CD14-positive monocyte (primary cell): ENCODE data around the gene AGXT2. TPM values are rescaled to one million over a fixed set of nuclear protein-coding genes. Genes with fewer than 3 reads are reported as not detected.
"Not testable (repeated sequence)": the region's sequence is repeated elsewhere in the genome, so short reads cannot be mapped to it uniquely, and the experiment has no call there.

ENCODE experiments used
- DNase-seq, 3 donors: peaks; one replicate each; pipeline ENCODE4 v3.0.0-alpha.2; 2011 to 2022
- H2AFZ ChIP-seq: 2 replicates; pipeline ENCODE4 v1.6.0; 2012; ENCODE audit warnings: mild to moderate bottlenecking, low read depth, low read length, inconsistent platforms; ENCODE audit not compliant: insufficient read depth, poor library complexity, severe bottlenecking
- H3K27ac ChIP-seq, 2 donors: 1 replicate in 1 of 2; 2 replicates in 1 of 2; pipeline ENCODE4 v1.5.1; 2012 to 2013; ENCODE audit warnings: low read length in 2 of 2, control low read depth in 1 of 2, inconsistent platforms in 1 of 2, low read depth in 1 of 2, mild to moderate bottlenecking in 1 of 2
- H3K27me3 ChIP-seq, 2 donors: one replicate each; pipeline versions ENCODE4 v1.6.0 to v1.6.1; 2011 to 2013; ENCODE audit warnings: low read length in 2 of 2; ENCODE audit not compliant: control insufficient read depth in 2 of 2, insufficient read depth in 2 of 2
- H3K36me3 ChIP-seq, 2 donors: replicated peaks in 1 of 2; 1 replicate in 1 of 2; 2 replicates in 1 of 2; pipeline versions ENCODE4 v1.5.1 to v1.6.1; 2012 to 2013; ENCODE audit warnings: low read length in 2 of 2, control low read depth in 1 of 2, inconsistent platforms in 1 of 2, mild to moderate bottlenecking in 1 of 2; ENCODE audit not compliant: insufficient read depth in 2 of 2, control insufficient read depth in 1 of 2
- H3K4me1 ChIP-seq, 2 donors: 1 replicate in 1 of 2; 2 replicates in 1 of 2; pipeline versions ENCODE4 v1.5.1 to v1.6.1; 2012 to 2013; ENCODE audit warnings: low read length in 2 of 2, control low read depth in 1 of 2, inconsistent platforms in 1 of 2, mild to moderate bottlenecking in 1 of 2, moderate library complexity in 1 of 2; ENCODE audit not compliant: insufficient read depth in 2 of 2, control insufficient read depth in 1 of 2
- H3K4me2 ChIP-seq: replicated peaks from 2 replicates; pipeline ENCODE3; 2012; ENCODE audit warnings: low read length, moderate library complexity, mild to moderate bottlenecking; ENCODE audit not compliant: poor library complexity, severe bottlenecking; ENCODE audit errors: extremely low read depth
- H3K4me3 ChIP-seq, 3 experiments: fragments of 200-600 bp in 1 of 3; sonication (generic) in 1 of 3; replicated peaks in 1 of 3; 1 replicate in 2 of 3; 2 replicates in 1 of 3; pipeline ENCODE4 v1.5.1; 2011 to 2013; ENCODE audit warnings: low read length in 3 of 3, mild to moderate bottlenecking in 3 of 3, control low read depth in 2 of 3, low read depth in 2 of 3, inconsistent platforms in 1 of 3, moderate library complexity in 1 of 3
- H3K79me2 ChIP-seq: 2 replicates; pipeline ENCODE4 v1.6.0; 2012; ENCODE audit warnings: mild to moderate bottlenecking, control low read depth, inconsistent platforms, low read length, moderate library complexity; ENCODE audit not compliant: insufficient read depth
- H3K9ac ChIP-seq: 2 replicates; pipeline ENCODE4 v1.6.0; 2017; ENCODE audit warnings: low read length, mild to moderate bottlenecking; ENCODE audit not compliant: insufficient read depth, poor library complexity, severe bottlenecking
- H3K9me3 ChIP-seq, 2 donors: replicated peaks in 1 of 2; 1 replicate in 1 of 2; 2 replicates in 1 of 2; pipeline versions ENCODE4 v1.5.1 to v1.6.1; 2012 to 2013; ENCODE audit warnings: low read length in 2 of 2, control low read depth in 1 of 2; ENCODE audit not compliant: control insufficient read depth in 1 of 2, insufficient read depth in 1 of 2
- H4K20me1 ChIP-seq: 2 replicates; pipeline ENCODE4 v1.6.0; 2012; ENCODE audit warnings: mild to moderate bottlenecking, low read length, control low read depth, moderate library complexity; ENCODE audit not compliant: insufficient read depth
- H3K27ac Mint-ChIP-seq, 7 donors: one replicate each; pipeline ENCODE4 v1.8.0; 2020; ENCODE audit warnings: mild to moderate bottlenecking in 7 of 7, mixed read lengths in 7 of 7, moderate library complexity in 6 of 7, inconsistent platforms in 2 of 7
- H3K27me3 Mint-ChIP-seq, 3 donors: one replicate each; pipeline ENCODE4 v1.8.0; 2021 to 2022; ENCODE audit warnings: low read depth in 3 of 3, mild to moderate bottlenecking in 3 of 3, mixed read lengths in 3 of 3, moderate library complexity in 3 of 3, inconsistent platforms in 1 of 3
- H3K36me3 Mint-ChIP-seq, 2 donors: one replicate each; pipeline ENCODE4 v1.8.0; 2020; ENCODE audit warnings: mixed read lengths in 2 of 2, inconsistent platforms in 1 of 2, mild to moderate bottlenecking in 1 of 2
- H3K4me1 Mint-ChIP-seq: one replicate; pipeline ENCODE4 v1.8.0; 2020; ENCODE audit warnings: mild to moderate bottlenecking, mixed read lengths
- H3K4me3 Mint-ChIP-seq, 2 donors: one replicate each; pipeline ENCODE4 v1.8.0; 2020; ENCODE audit warnings: mild to moderate bottlenecking in 2 of 2, mixed read lengths in 2 of 2, moderate library complexity in 1 of 2
- H3K9me3 Mint-ChIP-seq, 7 donors: one replicate each; pipeline ENCODE4 v1.8.0; 2020 to 2022; ENCODE audit warnings: mixed read lengths in 7 of 7, mild to moderate bottlenecking in 6 of 7, moderate library complexity in 6 of 7, inconsistent platforms in 2 of 7
- CTCF ChIP-seq: fragments of 200-600 bp; IDR thresholded peaks from one replicate; pipeline ENCODE4 v1.8.0; 2022; ENCODE audit warnings: antibody characterized with exemption, mild to moderate bottlenecking
- WGBS: methylation state at CpG from one replicate; pipeline ENCODE4 v1.1.5; 2013; ENCODE audit warnings: missing lambda C conversion rate; ENCODE audit not compliant: insufficient coverage; 5-methylcytosine and 5-hydroxymethylcytosine counted together
- intact Hi-C, 2 donors: fragments of 100-400 bp; cut with micrococcal nuclease; formaldehyde crosslinking; loops; one replicate each; pipeline versions ENCODE4 v1.15.0 to v1.15.1; 2023
- polyA plus RNA-seq, 3 donors: library from polyadenylated mRNA; depleted of rRNA in 1 of 3; unstranded in 2 of 3; stranded (reverse) in 1 of 3; fragments of 300-500 nt in 2 of 3; fragments of >200 nt in 1 of 3; fragmentation: Illumina TruSeq in 2 of 3; gene quantifications; 1 replicate in 2 of 3; 2 replicates in 1 of 3; pipeline ENCODE4 v1.2.3, GENCODE V29; 2012 to 2021

Gene AGXT2
- polyA plus RNA-seq, 3 donors: not detected

- Histone ChIP-seq H3K9ac (no peak overlapping the region), H2AFZ (no peak overlapping the region), H3K27ac (no peak overlapping the region), H3K4me1 (no peaks in the 10 kb centered on the region), H4K20me1 (no peaks in the 10 kb centered on the region), H3K79me2 (no peaks in the 10 kb centered on the region), H3K4me3 (no peak overlapping the region), H3K9me3 (no peaks in the 10 kb centered on the region), H3K36me3 (no peaks in the 10 kb centered on the region), H3K4me2 (no peak overlapping the region), H3K27me3 (peaks cover 0 to 3% of the 10 kb centered on the region in 2 donors)
- 100% methylated on average over 1 of the region's 2 CpGs for WGBS
- Mint-ChIP-seq H3K36me3 (no peaks in the 10 kb centered on the region), H3K4me3 (peak overlapping the region in 1 of 2 donors; percentile 6), H3K27me3 (peaks cover 2% of the 10 kb centered on the region in 3 donors), H3K27ac (no peak overlapping the region), H3K4me1 (no peaks in the 10 kb centered on the region), H3K9me3 (peaks cover 4 to 17% (median 6%) of the 10 kb centered on the region in 7 donors)
- intact Hi-C loops: no loop called here
- DNase-seq: no peak
- TF ChIP-seq CTCF: no peak
Observed at GRCh38 chr5:34977934-34978613, 69.7 kb downstream of the AGXT2 start.

GRCh38 chr5:34976347-34976746 is 71.4 kb downstream of the AGXT2 start:
- intact Hi-C loops: no loop called here
- Mint-ChIP-seq H3K27me3 (peaks cover 2% of the 10 kb centered on the region in 3 donors), H3K36me3 (no peaks in the 10 kb centered on the region), H3K4me1 (no peaks in the 10 kb centered on the region), H3K9me3 (peaks cover 0 to 4% (median 2%) of the 10 kb centered on the region in 7 donors), H3K27ac (no peak overlapping the region), H3K4me3 (no peak overlapping the region)
- no peak for TF ChIP-seq CTCF
- WGBS: 89% methylated on average over 3 of the region's 5 CpGs
- peaks cover 0 to 3% of the 10 kb centered on the region in 2 donors for H3K27me3 ChIP-seq
- H3K4me1 ChIP-seq: no peaks in the 10 kb centered on the region
- no peak overlapping the region for H3K9ac ChIP-seq
- no peak for DNase-seq
- H3K4me3 ChIP-seq: no peak overlapping the region
- no peak overlapping the region for H2AFZ ChIP-seq
- no peaks in the 10 kb centered on the region for H3K36me3 ChIP-seq
- H4K20me1 ChIP-seq: no peaks in the 10 kb centered on the region
- H3K4me2 ChIP-seq: no peak overlapping the region
- H3K27ac ChIP-seq: no peak overlapping the region
- H3K9me3 ChIP-seq: no peaks in the 10 kb centered on the region
- H3K79me2 ChIP-seq: no peaks in the 10 kb centered on the region

GRCh38 chr5:34971655-34972054 is 76.1 kb downstream of the AGXT2 start:
- H3K27ac Mint-ChIP-seq, intact Hi-C loops, H3K4me1 ChIP-seq, H3K9ac ChIP-seq, H3K36me3 ChIP-seq, H4K20me1 ChIP-seq, H3K79me2 ChIP-seq, H3K36me3 Mint-ChIP-seq, H3K27ac ChIP-seq, H3K27me3 ChIP-seq, H2AFZ ChIP-seq, H3K9me3 ChIP-seq, H3K4me3 ChIP-seq, H3K4me1 Mint-ChIP-seq, H3K4me3 Mint-ChIP-seq, DNase-seq, H3K27me3 Mint-ChIP-seq, H3K9me3 Mint-ChIP-seq, H3K4me2 ChIP-seq: not testable (repeated sequence)
- no CpG with 5 or more reads among the region's 4 CpGs for WGBS
